Measurements from ENCODE around the gene ADRB1.

The ADRB1 gene

GRCh38 chr10:114029655-114030054, 14.0 kb upstream of the ADRB1 start:
- Histone ChIP-seq H3K36me3 (ENCODE audit: control insufficient read depth, insufficient read depth, low read length) (no peaks in the 10 kb centered on the region), H3K9ac (ENCODE audit: low read length) (no peak overlapping the region), H3K27me3 (ENCODE audit: control insufficient read depth, insufficient read depth, low read length) (no peaks in the 10 kb centered on the region), H3K9me3 (ENCODE audit: control insufficient read depth, low read length) (no peaks in the 10 kb centered on the region), H3K4me3 (ENCODE audit: low read length) (no peak overlapping the region), H3K4me1 (ENCODE audit: control insufficient read depth, insufficient read depth, low read length) (peaks cover 6% of the 10 kb centered on the region)

GRCh38 chr10:114030140-114030539, 13.5 kb upstream of the ADRB1 start:
- no peaks in the 10 kb centered on the region for H3K9me3 ChIP-seq (ENCODE audit: control insufficient read depth, low read length)
- H3K4me1 ChIP-seq (ENCODE audit: control insufficient read depth, insufficient read depth, low read length) = peaks cover 6% of the 10 kb centered on the region
- no peak overlapping the region for H3K9ac ChIP-seq (ENCODE audit: low read length)
- H3K36me3 ChIP-seq (ENCODE audit: control insufficient read depth, insufficient read depth, low read length) = no peaks in the 10 kb centered on the region
- no peak overlapping the region for H3K4me3 ChIP-seq (ENCODE audit: low read length)
- no peaks in the 10 kb centered on the region for H3K27me3 ChIP-seq (ENCODE audit: control insufficient read depth, insufficient read depth, low read length)

GRCh38 chr10:114031073-114031972, 12.3 kb upstream of the ADRB1 start:
- Histone ChIP-seq H3K4me3 (ENCODE audit: low read length) (no peak overlapping the region), H3K27me3 (ENCODE audit: control insufficient read depth, insufficient read depth, low read length) (no peaks in the 10 kb centered on the region), H3K4me1 (ENCODE audit: control insufficient read depth, insufficient read depth, low read length) (peaks cover 4% of the 10 kb centered on the region), H3K9me3 (ENCODE audit: control insufficient read depth, low read length) (no peaks in the 10 kb centered on the region), H3K9ac (ENCODE audit: low read length) (no peak overlapping the region), H3K36me3 (ENCODE audit: control insufficient read depth, insufficient read depth, low read length) (no peaks in the 10 kb centered on the region)

DNA sequence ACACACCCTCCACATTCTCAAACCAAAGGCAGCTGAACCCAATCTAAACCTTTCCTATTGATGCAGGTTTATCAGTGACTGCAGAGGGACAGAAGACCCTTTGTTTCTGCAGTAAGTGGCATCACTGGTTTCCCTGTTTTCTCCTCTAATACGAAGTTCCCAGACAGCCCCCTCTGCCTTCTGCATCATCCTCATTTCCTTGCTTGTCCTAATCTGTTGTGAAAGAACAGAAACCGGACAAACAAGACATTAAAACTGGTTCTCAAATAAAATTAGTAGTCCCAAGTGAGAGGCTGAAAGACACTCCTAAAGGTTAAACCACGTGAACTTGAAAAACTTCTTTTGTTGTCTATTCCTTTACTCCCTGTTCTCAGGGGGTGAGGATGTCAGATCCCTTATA, 10.1 kb upstream of the ADRB1 start:
- Histone ChIP-seq H3K36me3 (ENCODE audit: control insufficient read depth, insufficient read depth, low read length) (no peaks in the 10 kb centered on the region), H3K4me1 (ENCODE audit: control insufficient read depth, insufficient read depth, low read length) (no peaks in the 10 kb centered on the region), H3K9ac (ENCODE audit: low read length) (no peak overlapping the region), H3K4me3 (ENCODE audit: low read length) (no peak overlapping the region), H3K9me3 (ENCODE audit: control insufficient read depth, low read length) (no peaks in the 10 kb centered on the region), H3K27me3 (ENCODE audit: control insufficient read depth, insufficient read depth, low read length) (no peaks in the 10 kb centered on the region)

DNA sequence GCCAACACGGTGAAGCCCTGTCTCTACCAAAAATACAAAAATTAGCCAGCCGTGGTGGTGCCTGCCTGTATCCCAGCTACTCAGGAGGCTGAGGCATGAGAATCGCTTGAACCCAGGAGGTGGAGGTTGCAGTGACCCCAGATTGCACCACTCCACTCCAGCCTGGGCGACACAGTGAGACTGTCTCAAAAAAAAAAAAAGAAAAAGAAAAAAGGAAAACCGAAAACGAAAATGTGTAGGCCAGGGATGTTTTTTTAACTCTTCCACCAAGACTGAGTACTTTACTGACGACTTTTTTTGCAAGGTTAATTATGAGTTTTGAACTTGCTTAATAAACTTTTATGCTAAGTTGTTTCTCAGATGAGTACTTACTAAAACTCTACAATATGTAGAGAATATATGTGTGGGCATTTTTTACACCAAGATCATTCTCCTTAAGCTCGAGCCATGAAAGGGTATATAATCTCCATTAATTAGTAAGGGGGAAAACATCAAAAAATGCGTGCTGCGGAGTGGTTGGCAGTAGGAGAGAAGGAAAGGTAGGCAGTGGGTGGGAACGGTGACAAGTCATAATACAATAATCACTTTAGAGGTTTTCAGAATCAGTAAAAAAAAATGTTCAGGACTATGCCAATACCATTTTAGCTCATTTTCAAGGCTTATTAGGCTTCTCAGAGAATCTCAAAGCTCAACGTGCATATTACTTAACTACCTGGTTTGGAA, 8.6 kb upstream of the ADRB1 start:
- no peak overlapping the region for H3K9ac ChIP-seq (ENCODE audit: low read length)
- H3K9me3 ChIP-seq (ENCODE audit: control insufficient read depth, low read length) = no peaks in the 10 kb centered on the region
- no peak overlapping the region for H3K4me3 ChIP-seq (ENCODE audit: low read length)
- no peaks in the 10 kb centered on the region for H3K36me3 ChIP-seq (ENCODE audit: control insufficient read depth, insufficient read depth, low read length)
- H3K4me1 ChIP-seq (ENCODE audit: control insufficient read depth, insufficient read depth, low read length) = no peaks in the 10 kb centered on the region
- peaks cover 3% of the 10 kb centered on the region for H3K27me3 ChIP-seq (ENCODE audit: control insufficient read depth, insufficient read depth, low read length)

GRCh38 chr10:114035791-114036190, 7.9 kb upstream of the ADRB1 start:
- H3K9ac ChIP-seq (ENCODE audit: low read length) = no peak overlapping the region
- H3K4me1 ChIP-seq (ENCODE audit: control insufficient read depth, insufficient read depth, low read length) = no peaks in the 10 kb centered on the region
- no peaks in the 10 kb centered on the region for H3K36me3 ChIP-seq (ENCODE audit: control insufficient read depth, insufficient read depth, low read length)
- no peaks in the 10 kb centered on the region for H3K9me3 ChIP-seq (ENCODE audit: control insufficient read depth, low read length)
- H3K27me3 ChIP-seq (ENCODE audit: control insufficient read depth, insufficient read depth, low read length) = peaks cover 3% of the 10 kb centered on the region
- no peak overlapping the region for H3K4me3 ChIP-seq (ENCODE audit: low read length)

- Histone ChIP-seq H3K4me1 (ENCODE audit: control insufficient read depth, insufficient read depth, low read length) (peaks cover 5% of the 10 kb centered on the region), H3K27me3 (ENCODE audit: control insufficient read depth, insufficient read depth, low read length) (peaks cover 20% of the 10 kb centered on the region), H3K9ac (ENCODE audit: low read length) (no peak overlapping the region)
These were observed 4.8 kb upstream of the ADRB1 start for GRCh38 chr10:114038819-114039218.

DNA sequence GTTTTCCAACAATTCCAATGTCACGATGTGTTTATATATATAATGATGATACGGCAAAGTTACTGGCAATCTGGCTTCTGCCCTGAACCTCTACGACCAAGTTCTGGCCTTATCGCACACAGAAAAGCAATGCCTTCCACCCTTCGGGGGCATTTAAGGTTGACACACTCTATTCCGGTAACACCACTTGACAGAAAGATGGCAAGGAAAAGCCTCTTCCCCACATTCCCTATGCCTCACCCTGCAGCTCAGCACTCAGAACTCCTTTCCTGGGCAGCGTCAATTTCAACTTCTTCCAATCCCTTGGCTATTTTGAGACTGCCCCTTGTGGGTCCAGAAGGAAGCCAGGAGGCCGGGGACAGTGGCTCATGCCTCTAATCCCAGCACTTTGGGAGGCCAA, 2.5 kb upstream of the ADRB1 start:
- no peaks in the 10 kb centered on the region for H3K9me3 ChIP-seq (ENCODE audit: control insufficient read depth, low read length)
- peaks cover 18% of the 10 kb centered on the region for H3K4me1 ChIP-seq (ENCODE audit: control insufficient read depth, insufficient read depth, low read length)
- no peak overlapping the region for H3K9ac ChIP-seq (ENCODE audit: low read length)
- no peaks in the 10 kb centered on the region for H3K36me3 ChIP-seq (ENCODE audit: control insufficient read depth, insufficient read depth, low read length)
- peaks cover 40% of the 10 kb centered on the region for H3K27me3 ChIP-seq (ENCODE audit: control insufficient read depth, insufficient read depth, low read length)
- H3K4me3 ChIP-seq (ENCODE audit: low read length) = no peak overlapping the region

More at GRCh38 chr10:114038819-114039218, 4.8 kb upstream of the ADRB1 start:
- no peaks in the 10 kb centered on the region for H3K36me3 ChIP-seq (ENCODE audit: control insufficient read depth, insufficient read depth, low read length)
- H3K9me3 ChIP-seq (ENCODE audit: control insufficient read depth, low read length) = no peaks in the 10 kb centered on the region
- H3K4me3 ChIP-seq (ENCODE audit: low read length) = no peak overlapping the region

DNA sequence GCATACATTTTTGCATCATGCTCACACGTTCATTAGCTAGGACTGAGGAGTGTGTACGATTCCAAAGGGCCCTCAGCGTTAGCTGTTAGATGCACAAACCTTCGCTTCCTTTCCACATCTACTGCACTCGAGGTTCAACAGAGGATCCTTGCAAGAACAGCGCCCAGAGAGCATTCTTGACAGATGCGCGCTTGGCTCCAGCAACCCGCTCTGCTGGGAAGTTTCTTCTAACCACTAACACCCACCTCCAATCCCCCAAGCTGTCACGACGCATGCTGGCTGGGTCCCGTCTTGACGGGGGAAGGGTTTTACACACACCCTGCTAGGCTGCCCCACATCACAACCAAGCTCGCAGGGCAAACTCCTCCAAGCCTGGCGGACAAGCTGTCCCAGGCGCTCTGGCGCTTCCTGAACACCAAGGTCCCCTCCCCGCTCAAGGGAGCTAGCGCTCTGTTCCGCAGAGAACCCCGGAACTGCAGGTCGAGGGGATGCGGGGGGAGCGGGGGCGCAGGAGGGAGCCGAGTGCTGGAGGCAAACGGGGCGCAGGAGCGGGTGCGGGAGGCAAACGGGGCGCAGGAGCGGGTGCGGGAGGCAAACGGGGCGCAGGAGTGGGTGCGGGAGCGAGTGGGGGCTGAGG, 653 bp upstream of the ADRB1 start:
- no peak overlapping the region for H3K4me3 ChIP-seq (ENCODE audit: low read length)
- peaks cover 18% of the 10 kb centered on the region for H3K4me1 ChIP-seq (ENCODE audit: control insufficient read depth, insufficient read depth, low read length)
- H3K36me3 ChIP-seq (ENCODE audit: control insufficient read depth, insufficient read depth, low read length) = no peaks in the 10 kb centered on the region
- peaks cover 42% of the 10 kb centered on the region for H3K27me3 ChIP-seq (ENCODE audit: control insufficient read depth, insufficient read depth, low read length)
- H3K9me3 ChIP-seq (ENCODE audit: control insufficient read depth, low read length) = no peaks in the 10 kb centered on the region
- no peak overlapping the region for H3K9ac ChIP-seq (ENCODE audit: low read length)

DNA sequence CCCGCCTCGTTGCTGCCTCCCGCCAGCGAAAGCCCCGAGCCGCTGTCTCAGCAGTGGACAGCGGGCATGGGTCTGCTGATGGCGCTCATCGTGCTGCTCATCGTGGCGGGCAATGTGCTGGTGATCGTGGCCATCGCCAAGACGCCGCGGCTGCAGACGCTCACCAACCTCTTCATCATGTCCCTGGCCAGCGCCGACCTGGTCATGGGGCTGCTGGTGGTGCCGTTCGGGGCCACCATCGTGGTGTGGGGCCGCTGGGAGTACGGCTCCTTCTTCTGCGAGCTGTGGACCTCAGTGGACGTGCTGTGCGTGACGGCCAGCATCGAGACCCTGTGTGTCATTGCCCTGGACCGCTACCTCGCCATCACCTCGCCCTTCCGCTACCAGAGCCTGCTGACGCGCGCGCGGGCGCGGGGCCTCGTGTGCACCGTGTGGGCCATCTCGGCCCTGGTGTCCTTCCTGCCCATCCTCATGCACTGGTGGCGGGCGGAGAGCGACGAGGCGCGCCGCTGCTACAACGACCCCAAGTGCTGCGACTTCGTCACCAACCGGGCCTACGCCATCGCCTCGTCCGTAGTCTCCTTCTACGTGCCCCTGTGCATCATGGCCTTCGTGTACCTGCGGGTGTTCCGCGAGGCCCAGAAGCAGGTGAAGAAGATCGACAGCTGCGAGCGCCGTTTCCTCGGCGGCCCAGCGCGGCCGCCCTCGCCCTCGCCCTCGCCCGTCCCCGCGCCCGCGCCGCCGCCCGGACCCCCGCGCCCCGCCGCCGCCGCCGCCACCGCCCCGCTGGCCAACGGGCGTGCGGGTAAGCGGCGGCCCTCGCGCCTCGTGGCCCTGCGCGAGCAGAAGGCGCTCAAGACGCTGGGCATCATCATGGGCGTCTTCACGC, 825 bp downstream of the ADRB1 start:
- Histone ChIP-seq H3K36me3 (ENCODE audit: control insufficient read depth, insufficient read depth, low read length) (no peaks in the 10 kb centered on the region), H3K4me3 (ENCODE audit: low read length) (no peak overlapping the region), H3K27me3 (ENCODE audit: control insufficient read depth, insufficient read depth, low read length) (peaks cover 39% of the 10 kb centered on the region), H3K4me1 (ENCODE audit: control insufficient read depth, insufficient read depth, low read length) (peaks cover 18% of the 10 kb centered on the region), H3K9ac (ENCODE audit: low read length) (no peak overlapping the region), H3K9me3 (ENCODE audit: control insufficient read depth, low read length) (no peaks in the 10 kb centered on the region)
